ENCODE measurements around the gene KRTAP19-1. TPM values are rescaled to one million over a fixed set of nuclear protein-coding genes. Genes with fewer than 3 reads are reported as not detected.

KRTAP19-1 gene
- total RNA-seq, 1 experiment from 2014 or later: not detected

DNA sequence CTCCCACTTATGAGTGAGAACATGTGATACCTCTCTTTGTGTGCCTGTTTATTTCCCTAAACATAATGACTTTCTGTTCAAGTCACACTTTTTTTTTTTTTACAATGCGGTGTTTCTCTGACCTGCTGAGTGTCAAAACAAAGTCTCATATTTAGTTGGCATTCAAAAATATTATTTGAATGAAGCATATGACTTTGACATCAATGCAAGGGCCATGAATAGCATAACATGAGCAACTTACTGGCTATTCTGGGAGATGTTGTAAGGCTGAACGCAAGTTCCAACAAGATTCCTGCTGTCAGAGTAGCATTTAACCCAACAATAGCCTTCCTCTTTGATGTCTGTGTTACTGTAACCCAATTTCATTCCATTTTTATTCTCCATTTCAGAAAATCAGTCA, 2.0 kb upstream of the KRTAP19-1 start:
- in situ Hi-C loops (cut with HindIII; ENCODE audit: low pct_unique_long_range_greater_than_20kb, low sequenced_read_pairs) (no loop called here), intact Hi-C loops (cut with micrococcal nuclease; ENCODE audit: unreplicated experiment) (no loop called here)
- ChIA-PET POLR2A (no interaction called here), CTCF (no interaction called here)
- H3K27me3 ChIP-seq (ENCODE audit: control insufficient read depth, insufficient read depth, low read length): no peaks in the 10 kb centered on the region
- BruUV-seq (replicated peaks): no TSS peak
- H3K36me3 ChIP-seq (ENCODE audit: control insufficient read depth, insufficient read depth, low read length): no peaks in the 10 kb centered on the region
- H3K4me1 ChIP-seq (ENCODE audit: control insufficient read depth, insufficient read depth, low read length): no peaks in the 10 kb centered on the region
- no peaks in the 10 kb centered on the region for H3K9me3 ChIP-seq (ENCODE audit: control insufficient read depth, insufficient read depth, low read depth, low read length)
- H3K4me3 ChIP-seq (ENCODE audit: low read depth in 2 of 2, low read length in 2 of 2): no peak overlapping the region
- DNase-seq (ENCODE audit: low read depth, low spot score) (no peak), ATAC-seq (no peak)
- TF ChIP-seq SIN3A (IDR thresholded peaks at IDR 0.05; ENCODE audit: borderline replicate concordance, insufficient read depth, low read depth, low read length): no peak
- TF ChIP-seq POLR2AphosphoS5 (IDR thresholded peaks at IDR 0.05; ENCODE audit: low read depth, low read length): no peak
- TF ChIP-seq TCF7L2 (IDR thresholded peaks at IDR 0.05; ENCODE audit: low read depth, low read length): no peak
- TF ChIP-seq, protein P1, sequence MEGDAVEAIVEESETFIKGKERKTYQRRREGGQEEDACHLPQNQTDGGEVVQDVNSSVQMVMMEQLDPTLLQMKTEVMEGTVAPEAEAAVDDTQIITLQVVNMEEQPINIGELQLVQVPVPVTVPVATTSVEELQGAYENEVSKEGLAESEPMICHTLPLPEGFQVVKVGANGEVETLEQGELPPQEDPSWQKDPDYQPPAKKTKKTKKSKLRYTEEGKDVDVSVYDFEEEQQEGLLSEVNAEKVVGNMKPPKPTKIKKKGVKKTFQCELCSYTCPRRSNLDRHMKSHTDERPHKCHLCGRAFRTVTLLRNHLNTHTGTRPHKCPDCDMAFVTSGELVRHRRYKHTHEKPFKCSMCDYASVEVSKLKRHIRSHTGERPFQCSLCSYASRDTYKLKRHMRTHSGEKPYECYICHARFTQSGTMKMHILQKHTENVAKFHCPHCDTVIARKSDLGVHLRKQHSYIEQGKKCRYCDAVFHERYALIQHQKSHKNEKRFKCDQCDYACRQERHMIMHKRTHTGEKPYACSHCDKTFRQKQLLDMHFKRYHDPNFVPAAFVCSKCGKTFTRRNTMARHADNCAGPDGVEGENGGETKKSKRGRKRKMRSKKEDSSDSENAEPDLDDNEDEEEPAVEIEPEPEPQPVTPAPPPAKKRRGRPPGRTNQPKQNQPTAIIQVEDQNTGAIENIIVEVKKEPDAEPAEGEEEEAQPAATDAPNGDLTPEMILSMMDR (IDR thresholded peaks at IDR 0.05): no peak
- TF ChIP-seq, protein P2, sequence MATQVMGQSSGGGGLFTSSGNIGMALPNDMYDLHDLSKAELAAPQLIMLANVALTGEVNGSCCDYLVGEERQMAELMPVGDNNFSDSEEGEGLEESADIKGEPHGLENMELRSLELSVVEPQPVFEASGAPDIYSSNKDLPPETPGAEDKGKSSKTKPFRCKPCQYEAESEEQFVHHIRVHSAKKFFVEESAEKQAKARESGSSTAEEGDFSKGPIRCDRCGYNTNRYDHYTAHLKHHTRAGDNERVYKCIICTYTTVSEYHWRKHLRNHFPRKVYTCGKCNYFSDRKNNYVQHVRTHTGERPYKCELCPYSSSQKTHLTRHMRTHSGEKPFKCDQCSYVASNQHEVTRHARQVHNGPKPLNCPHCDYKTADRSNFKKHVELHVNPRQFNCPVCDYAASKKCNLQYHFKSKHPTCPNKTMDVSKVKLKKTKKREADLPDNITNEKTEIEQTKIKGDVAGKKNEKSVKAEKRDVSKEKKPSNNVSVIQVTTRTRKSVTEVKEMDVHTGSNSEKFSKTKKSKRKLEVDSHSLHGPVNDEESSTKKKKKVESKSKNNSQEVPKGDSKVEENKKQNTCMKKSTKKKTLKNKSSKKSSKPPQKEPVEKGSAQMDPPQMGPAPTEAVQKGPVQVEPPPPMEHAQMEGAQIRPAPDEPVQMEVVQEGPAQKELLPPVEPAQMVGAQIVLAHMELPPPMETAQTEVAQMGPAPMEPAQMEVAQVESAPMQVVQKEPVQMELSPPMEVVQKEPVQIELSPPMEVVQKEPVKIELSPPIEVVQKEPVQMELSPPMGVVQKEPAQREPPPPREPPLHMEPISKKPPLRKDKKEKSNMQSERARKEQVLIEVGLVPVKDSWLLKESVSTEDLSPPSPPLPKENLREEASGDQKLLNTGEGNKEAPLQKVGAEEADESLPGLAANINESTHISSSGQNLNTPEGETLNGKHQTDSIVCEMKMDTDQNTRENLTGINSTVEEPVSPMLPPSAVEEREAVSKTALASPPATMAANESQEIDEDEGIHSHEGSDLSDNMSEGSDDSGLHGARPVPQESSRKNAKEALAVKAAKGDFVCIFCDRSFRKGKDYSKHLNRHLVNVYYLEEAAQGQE (IDR thresholded peaks at IDR 0.05; ENCODE audit: insufficient read depth in 1 of 2, low read depth in 2 of 2, low read length in 1 of 2): no peak
- no peak overlapping the region for H3K27ac ChIP-seq (ENCODE audit: low read length)

DNA sequence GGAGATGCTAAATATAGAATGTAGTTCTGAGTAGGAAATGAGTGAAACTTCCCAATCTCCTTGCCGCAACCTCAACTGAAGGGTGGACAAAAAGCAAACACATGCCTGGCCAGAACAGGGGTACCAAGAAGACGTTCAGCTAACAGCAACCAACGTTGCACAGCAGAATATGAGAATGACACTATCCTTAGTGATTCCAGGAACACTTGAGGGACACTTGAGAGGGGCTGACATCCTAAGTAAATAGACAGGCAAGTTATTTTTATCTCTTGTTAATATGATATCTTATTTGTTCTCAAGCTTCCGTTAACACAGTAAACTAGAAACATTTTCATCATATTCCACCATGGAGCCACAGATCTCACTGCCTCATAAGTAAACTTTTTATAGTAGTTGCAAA, 908 bp downstream of the KRTAP19-1 start:
- intact Hi-C loops (cut with micrococcal nuclease; ENCODE audit: unreplicated experiment) (no loop called here), in situ Hi-C loops (cut with HindIII; ENCODE audit: low pct_unique_long_range_greater_than_20kb, low sequenced_read_pairs) (no loop called here)
- DNase-seq (ENCODE audit: low read depth, low spot score): no peak
- Histone ChIP-seq H3K27ac (ENCODE audit: low read length) (no peak overlapping the region), H3K4me1 (ENCODE audit: control insufficient read depth, insufficient read depth, low read length) (no peaks in the 10 kb centered on the region), H3K27me3 (ENCODE audit: control insufficient read depth, insufficient read depth, low read length) (no peaks in the 10 kb centered on the region), H3K4me3 (ENCODE audit: low read depth in 2 of 2, low read length in 2 of 2) (no peak overlapping the region), H3K9me3 (ENCODE audit: control insufficient read depth, insufficient read depth, low read depth, low read length) (no peaks in the 10 kb centered on the region), H3K36me3 (ENCODE audit: control insufficient read depth, insufficient read depth, low read length) (no peaks in the 10 kb centered on the region)
- ChIA-PET CTCF (no interaction called here), POLR2A (no interaction called here)
- no TSS peak for BruUV-seq (replicated peaks)
- no peak for ATAC-seq
- TF ChIP-seq, protein P1 (IDR thresholded peaks at IDR 0.05): no peak
- TF ChIP-seq SIN3A (IDR thresholded peaks at IDR 0.05; ENCODE audit: borderline replicate concordance, insufficient read depth, low read depth, low read length): no peak
- TF ChIP-seq TCF7L2 (IDR thresholded peaks at IDR 0.05; ENCODE audit: low read depth, low read length): no peak
- no peak for TF ChIP-seq POLR2AphosphoS5 (IDR thresholded peaks at IDR 0.05; ENCODE audit: low read depth, low read length)
- TF ChIP-seq, protein P2 (IDR thresholded peaks at IDR 0.05; ENCODE audit: insufficient read depth in 1 of 2, low read depth in 2 of 2, low read length in 1 of 2): no peak

Data from Panc1 (cell line).